ENCODE measurements around the gene CD302.

Gene CD302

GRCh38 chr2:159774370-159774990 lies 23.5 kb downstream of the CD302 start:
- Histone ChIP-seq H3K27me3 (no peaks in the 10 kb centered on the region), H3K9me3 (no peaks in the 10 kb centered on the region), H3K4me1 (ENCODE audit: control insufficient read depth in 1 of 2, insufficient read depth in 1 of 2, low read depth in 1 of 2, low read length in 1 of 2) (no peaks in the 10 kb centered on the region), H3K36me3 (peaks cover 83% of the 10 kb centered on the region), H3K27ac (peak overlapping the region; percentile 47), H3K4me3 (ENCODE audit: low read depth in 1 of 2, low read length in 1 of 2) (no peak overlapping the region)
- TF ChIP-seq CTCF (IDR thresholded peaks at IDR 0.05): no peak

GRCh38 chr2:159773886-159774285 lies 24.1 kb downstream of the CD302 start:
- Histone ChIP-seq H3K36me3 (peaks cover 85% of the 10 kb centered on the region), H3K27me3 (no peaks in the 10 kb centered on the region), H3K4me1 (ENCODE audit: control insufficient read depth in 1 of 2, insufficient read depth in 1 of 2, low read depth in 1 of 2, low read length in 1 of 2) (no peaks in the 10 kb centered on the region), H3K9me3 (no peaks in the 10 kb centered on the region), H3K27ac (peak overlapping the region; percentile 47), H3K4me3 (ENCODE audit: low read depth in 1 of 2, low read length in 1 of 2) (no peak overlapping the region)
- TF ChIP-seq CTCF (IDR thresholded peaks at IDR 0.05): no peak

GRCh38 chr2:159773426-159773825 lies 24.6 kb downstream of the CD302 start:
- no peak for TF ChIP-seq CTCF (IDR thresholded peaks at IDR 0.05)
- H3K36me3 ChIP-seq: peaks cover 90% of the 10 kb centered on the region
- no peak overlapping the region for H3K4me3 ChIP-seq (ENCODE audit: low read depth in 1 of 2, low read length in 1 of 2)
- H3K27me3 ChIP-seq: no peaks in the 10 kb centered on the region
- H3K9me3 ChIP-seq: no peaks in the 10 kb centered on the region
- H3K27ac ChIP-seq: peak overlapping the region; percentile 4
- H3K4me1 ChIP-seq (ENCODE audit: control insufficient read depth in 1 of 2, insufficient read depth in 1 of 2, low read depth in 1 of 2, low read length in 1 of 2): no peaks in the 10 kb centered on the region

- H3K27ac ChIP-seq: no peak overlapping the region
- H3K4me3 ChIP-seq (ENCODE audit: low read depth in 1 of 2, low read length in 1 of 2): no peak overlapping the region
- no peaks in the 10 kb centered on the region for H3K4me1 ChIP-seq (ENCODE audit: control insufficient read depth in 1 of 2, insufficient read depth in 1 of 2, low read depth in 1 of 2, low read length in 1 of 2)
- H3K9me3 ChIP-seq: no peaks in the 10 kb centered on the region
- no peaks in the 10 kb centered on the region for H3K27me3 ChIP-seq
- peaks cover 83% of the 10 kb centered on the region for H3K36me3 ChIP-seq
- TF ChIP-seq CTCF (IDR thresholded peaks at IDR 0.05): no peak
These were observed 28.9 kb downstream of the CD302 start for GRCh38 chr2:159769147-159769546.

- Histone ChIP-seq H3K27ac (no peak overlapping the region), H3K4me1 (ENCODE audit: control insufficient read depth in 1 of 2, insufficient read depth in 1 of 2, low read depth in 1 of 2, low read length in 1 of 2) (no peaks in the 10 kb centered on the region), H3K36me3 (peaks cover 78% of the 10 kb centered on the region), H3K27me3 (no peaks in the 10 kb centered on the region), H3K4me3 (ENCODE audit: low read depth in 1 of 2, low read length in 1 of 2) (no peak overlapping the region), H3K9me3 (no peaks in the 10 kb centered on the region)
- TF ChIP-seq CTCF (IDR thresholded peaks at IDR 0.05): no peak
These were observed 35.9 kb downstream of the CD302 start for GRCh38 chr2:159762075-159762474.
